NOMO-1 treated with DMSO at 0.1 percent for 48 hours (cell line): ENCODE results near the gene ZNRF3.
"Not testable (repeated sequence)": the region's sequence is repeated elsewhere in the genome, so short reads cannot be mapped to it uniquely, and the experiment has no call there.

Experiments
- DNase-seq: peaks from one replicate; lab custom pipeline; 2025; ENCODE audit not compliant: unreplicated experiment; lab: John Stamatoyannopoulos, UW

Gene ZNRF3

DNA sequence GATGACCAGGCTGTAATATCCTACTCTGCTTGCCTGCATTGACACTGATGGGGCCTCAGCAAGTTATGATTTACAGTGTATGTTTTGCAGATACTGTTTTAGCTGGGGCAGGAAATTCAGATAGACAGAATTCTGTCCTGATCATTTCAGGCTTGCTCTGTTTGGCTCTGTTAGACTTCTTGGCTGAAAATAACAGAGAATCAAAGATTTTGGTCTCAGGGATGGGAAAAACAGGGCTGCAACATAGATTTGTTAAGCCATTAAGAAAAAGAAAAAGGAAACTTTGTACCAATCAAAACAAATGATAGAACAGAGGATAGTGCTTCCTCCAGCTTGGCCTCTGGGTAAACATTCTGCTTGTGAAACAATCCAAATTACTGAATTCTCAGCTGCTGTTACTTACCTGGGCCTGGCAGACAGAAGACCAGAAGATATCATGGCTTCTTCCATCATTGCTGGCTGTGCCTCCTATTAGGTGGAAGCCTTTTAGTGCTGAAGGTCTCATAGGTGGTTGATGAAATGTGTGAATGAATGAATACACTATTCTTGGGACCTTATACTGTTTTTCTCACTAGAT lies 22.0 kb downstream of the ZNRF3 start:
- DNase-seq = no peak

DNA sequence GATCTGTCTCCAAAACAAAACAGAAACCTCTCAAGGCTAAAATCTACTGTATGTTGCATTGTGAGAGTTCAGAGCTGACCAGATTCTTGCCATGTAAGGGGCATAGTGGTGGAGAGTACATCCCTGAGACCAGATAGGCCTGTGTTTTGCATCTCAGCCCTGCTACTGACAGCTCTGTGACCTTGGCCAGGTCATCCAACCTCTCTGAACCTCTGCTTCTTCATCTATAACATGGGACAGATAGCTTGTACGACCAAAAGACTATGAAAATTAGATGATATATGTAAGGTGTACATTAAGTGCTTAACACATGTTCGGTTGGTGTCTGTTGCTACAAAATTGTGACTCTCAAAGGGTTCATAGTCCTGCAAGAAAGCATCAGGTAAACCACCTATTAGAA lies 22.9 kb downstream of the ZNRF3 start:
- DNase-seq = no peak

- DNase-seq = no peak
These were observed 24.1 kb downstream of the ZNRF3 start for GRCh38 chr22:28907311-28908008.

DNA sequence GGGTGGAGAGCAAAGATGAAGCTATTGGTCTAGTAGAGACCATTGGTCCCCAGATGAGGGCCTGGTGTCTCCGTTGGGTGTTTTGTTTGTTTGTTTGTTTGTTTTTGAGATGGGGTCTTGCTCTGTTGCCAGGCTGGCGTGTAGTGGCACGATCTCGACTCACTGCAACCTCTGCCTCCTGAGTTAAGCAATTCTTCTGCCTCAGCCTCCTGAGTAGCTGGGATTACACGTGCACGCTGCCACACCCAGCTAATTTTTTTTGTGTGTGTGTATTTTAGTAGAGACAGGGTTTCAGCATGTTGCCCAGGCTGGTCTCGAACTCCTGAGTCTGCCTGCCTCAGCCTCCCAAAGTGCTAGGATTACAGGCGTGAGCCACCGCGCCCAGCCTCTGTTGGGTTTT lies 25.4 kb downstream of the ZNRF3 start:
- not testable (repeated sequence) for DNase-seq

GRCh38 chr22:28909375-28909774 lies 26.0 kb downstream of the ZNRF3 start:
- DNase-seq = no peak

DNA sequence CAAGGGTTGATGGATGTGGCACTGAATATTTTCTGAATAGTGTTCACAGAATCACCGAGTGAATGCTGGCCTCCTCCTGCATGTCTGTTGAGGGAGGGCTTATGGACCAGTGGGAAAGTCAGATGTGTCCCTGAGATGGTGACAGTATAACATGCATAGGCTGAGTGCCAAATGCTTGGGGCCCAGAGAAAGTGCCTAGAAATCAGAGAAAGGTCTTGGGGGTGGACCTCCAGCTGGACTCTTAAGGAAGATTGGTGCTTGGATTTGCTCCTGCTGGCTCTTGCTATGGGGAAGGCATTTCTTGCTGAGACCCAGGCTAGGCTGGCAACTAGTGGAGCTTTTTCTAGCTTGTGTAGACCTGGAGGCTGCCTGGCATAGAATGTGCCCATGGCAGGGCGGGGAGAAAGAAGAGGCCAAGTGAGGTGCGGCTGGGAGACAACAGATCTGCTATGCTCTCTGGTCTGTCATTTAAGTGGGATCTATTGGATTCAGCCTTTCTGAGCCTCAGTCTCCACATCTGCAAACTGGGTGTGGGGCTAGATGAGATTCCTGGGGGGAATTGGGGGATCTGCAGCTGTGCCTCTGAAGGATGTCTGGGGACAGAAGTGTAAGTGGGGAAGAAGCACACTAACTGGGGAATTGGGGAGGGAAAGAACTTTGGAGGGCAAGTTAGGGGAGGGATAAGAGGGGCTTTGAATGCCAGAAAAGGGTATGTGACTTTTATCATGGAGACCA lies 27.4 kb downstream of the ZNRF3 start:
- no peak for DNase-seq

DNA sequence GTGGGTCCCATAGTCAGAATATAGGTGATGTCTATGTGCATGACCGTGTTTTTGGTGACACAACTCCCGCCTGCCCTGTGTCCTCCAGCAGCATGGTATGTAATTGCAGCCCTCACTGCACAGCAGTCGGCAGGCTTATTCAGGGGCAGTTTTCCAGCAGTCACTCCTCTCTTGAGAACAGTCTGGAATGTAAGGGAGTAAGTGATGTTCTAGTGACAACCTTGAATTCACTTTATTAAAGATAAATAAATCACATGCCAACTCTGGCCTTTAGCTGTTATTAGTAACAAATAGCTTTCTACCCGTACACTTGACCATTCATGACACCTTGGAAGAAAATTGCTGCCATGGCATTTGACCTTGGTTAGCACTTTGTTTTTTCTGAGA lies 27.9 kb downstream of the ZNRF3 start:
- no peak for DNase-seq

- DNase-seq = no peak
These were observed 28.7 kb downstream of the ZNRF3 start for GRCh38 chr22:28911777-28912669.

GRCh38 chr22:28914201-28914600 lies 30.8 kb downstream of the ZNRF3 start:
- DNase-seq = no peak

DNA sequence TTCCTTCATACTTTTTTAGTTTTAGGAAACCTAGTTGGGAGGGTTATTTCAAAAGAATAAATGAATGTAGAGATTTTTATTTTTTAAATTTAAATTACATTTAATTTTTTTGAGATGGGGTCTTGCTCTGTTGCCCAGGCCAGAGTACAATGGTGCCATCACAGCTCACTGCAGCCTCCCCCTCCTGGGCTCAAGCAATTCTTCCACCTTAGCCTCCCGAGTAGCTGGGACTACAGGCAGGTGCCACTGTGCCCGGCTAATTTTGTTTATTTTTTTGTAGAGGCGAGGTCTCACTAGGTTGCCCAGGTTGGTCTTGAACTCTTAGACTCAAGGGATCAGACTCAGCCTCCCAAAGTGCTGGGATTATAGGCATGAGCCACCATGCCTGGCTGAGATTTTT lies 32.6 kb downstream of the ZNRF3 start:
- no peak for DNase-seq

DNA sequence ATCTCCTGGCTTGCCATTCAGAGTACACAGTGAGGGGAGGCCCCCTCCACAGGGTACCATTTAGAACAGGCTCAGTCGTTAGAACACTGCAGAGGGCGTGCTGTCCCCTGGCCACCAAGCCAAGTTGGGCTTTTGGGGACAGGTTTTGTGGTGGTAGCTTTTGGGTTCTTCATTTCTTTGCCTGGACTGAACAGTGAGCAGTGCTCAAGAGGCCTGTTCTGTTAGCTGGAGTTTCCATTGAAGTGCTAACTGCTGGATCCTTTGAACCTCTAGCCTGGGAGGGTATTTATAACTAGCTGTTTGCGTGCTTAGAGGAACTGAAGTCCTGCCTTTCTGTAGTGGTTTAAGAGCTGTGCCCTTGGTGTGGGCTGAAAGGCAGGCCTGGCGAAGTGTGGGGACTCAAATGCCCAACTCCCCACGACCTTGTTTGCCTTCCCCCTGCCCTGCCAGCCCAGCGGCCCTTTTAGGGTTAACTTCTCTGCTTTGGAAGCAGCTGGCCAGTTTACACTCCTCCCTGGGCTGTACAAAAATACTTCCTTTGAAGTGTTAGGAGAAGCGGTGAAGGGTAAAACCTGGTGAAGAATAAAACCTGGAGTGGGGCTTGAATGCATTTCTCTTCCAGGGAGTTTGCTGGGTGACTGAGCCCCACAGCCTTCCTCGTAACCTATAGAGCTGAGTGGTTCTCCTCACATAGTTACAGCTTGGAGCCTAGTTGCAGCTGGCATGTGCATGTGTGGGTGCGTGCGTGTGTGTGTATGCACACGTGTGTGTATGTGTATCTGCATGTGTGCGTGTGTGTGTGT lies 34.6 kb downstream of the ZNRF3 start:
- no peak for DNase-seq

DNA sequence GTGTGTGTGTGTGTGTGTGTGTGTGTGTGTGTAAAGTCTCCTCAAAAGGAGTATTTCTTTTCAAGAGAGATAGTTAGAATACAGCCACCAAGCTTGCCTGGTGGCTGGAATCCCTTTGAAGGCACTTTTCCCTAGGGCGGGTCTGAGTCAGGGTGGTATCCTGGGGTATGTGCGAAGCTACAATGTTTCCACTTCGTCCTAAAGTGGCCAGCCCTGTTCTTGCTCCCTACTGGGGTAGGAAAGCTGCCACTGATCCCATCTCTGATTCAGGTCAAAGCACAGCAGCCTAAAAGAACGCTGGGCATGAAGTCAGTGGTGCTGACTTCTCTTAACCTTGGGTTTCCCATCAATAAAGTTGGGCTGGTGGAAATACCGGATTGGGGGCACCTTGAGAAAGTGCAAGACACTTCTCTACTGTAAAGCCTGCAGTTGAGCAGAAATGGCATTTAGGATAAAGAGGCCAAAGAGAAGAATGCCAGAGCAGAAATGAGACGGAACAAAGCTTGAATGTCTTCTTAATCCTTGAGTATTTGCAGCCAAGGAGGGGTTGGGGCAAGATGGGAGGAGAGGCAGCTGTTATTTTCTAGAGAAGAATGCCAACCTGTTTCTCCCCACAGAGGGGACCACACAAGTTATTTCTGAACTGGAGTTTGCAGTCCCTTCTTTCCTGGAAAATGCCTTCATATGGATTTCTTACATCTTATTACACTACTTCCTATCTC lies 35.3 kb downstream of the ZNRF3 start:
- no peak for DNase-seq

- no peak for DNase-seq
These were observed 37.6 kb downstream of the ZNRF3 start for GRCh38 chr22:28920757-28921584.

DNA sequence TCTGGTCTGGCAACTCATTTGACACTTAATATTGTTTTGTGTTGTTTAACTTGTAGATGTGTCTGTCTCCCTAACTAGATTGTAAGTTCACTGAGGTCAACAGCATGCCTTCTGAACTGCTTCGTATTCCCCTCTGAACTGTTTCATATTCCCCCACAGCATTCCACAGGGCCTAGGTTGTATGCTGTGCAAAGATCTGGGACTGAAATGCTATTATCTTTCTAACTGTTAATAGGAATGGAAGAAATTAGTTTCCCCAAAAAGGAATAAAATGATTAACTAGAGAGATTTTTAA lies 38.2 kb downstream of the ZNRF3 start:
- no peak for DNase-seq

DNA sequence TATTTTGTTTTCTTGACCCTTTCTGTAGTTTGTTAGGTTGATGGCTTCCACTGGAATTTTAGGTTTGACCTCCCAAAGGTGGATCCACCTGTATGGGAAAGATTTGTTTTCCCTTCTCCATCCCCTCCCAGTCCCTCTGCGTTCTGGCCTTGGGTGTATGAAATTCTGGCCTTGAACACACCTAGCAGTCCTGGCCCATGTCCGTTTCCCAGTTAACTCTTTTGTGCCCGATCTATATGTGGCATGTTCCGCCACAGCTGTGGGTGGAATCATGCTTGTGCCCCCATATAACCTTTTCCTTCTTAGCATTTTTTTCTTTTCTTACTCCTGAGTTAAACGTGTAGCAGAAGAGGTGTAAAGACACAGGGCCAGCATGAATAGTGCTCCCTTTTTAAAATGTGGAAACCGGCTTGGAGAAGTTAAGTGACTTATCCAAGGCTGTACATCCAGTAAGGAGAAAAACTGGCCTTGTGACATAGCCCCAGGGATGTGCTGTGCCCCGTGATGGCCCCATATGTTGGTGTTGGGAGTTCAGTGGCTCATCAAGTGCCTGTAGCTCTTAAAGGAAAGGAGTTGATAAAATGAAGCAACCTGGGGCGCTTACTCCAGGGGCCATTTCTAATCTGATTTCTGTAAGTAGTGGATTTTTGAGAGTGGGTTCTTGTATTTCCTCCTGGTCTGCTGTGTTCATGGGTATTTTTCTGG lies 39.3 kb downstream of the ZNRF3 start:
- no peak for DNase-seq

DNA sequence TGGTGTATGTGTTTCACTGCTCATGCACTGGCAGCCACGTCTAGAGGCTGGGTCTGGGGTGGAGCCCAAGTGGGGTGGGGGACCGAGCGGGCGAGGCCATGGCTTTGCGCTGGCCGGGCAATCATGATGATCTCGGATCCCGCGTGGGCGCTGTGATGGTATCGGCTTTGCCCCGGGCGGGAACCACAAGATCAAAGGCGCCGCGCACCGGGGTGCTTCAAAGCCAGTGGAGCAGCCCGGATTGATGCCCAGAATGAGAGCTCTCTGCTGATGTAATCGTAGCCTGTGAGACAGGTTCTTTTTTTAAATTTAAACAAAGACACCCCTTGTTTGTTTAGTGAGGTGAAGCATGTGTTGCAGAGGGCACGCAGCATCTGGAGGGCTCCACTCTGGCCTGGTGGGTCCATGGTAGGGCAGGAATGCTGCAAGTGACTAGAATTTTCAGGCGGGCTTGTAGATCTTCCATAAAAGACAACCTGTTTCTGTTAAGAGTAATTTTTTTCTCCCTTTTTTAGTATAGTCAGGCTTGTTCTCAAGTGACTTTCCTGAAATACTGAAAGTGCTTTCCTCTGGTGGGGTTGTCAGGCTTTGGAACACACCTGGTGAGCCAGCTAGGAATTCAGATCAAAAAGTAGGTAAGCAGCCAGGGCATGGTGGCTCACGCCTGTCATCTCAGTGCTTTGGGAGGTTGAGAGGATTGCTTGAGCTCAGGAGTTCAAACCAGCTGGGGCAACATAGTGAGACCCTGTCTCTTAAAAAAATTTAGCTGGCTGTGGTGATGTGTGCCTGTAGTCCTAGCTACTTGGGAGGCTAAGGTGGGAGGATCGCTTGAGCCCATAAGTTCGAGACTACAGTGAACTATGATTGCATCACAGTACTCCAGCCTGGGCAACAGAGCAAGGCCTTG lies 40.7 kb downstream of the ZNRF3 start:
- no peak for DNase-seq

- no peak for DNase-seq
These were observed 42.5 kb downstream of the ZNRF3 start for GRCh38 chr22:28925916-28926315.

GRCh38 chr22:28927630-28928029 lies 44.3 kb downstream of the ZNRF3 start:
- no peak for DNase-seq
